Mucosa of rectum (tissue), 2 donors: ENCODE measurements around the gene ACTR1A.
"Not testable (repeated sequence)": the region's sequence is repeated elsewhere in the genome, so short reads cannot be mapped to it uniquely, and the experiment has no call there.

ENCODE experiments used
- H3K27ac ChIP-seq, 2 donors: one replicate each; pipeline ENCODE4 v1.7.0; 2013; ENCODE audit warnings: inconsistent platforms in 2 of 2, low read depth in 2 of 2, low read length in 2 of 2
- H3K27me3 ChIP-seq, 2 donors: one replicate each; pipeline ENCODE4 v1.7.0; 2013; ENCODE audit warnings: low read length in 2 of 2; ENCODE audit not compliant: control insufficient read depth in 2 of 2, insufficient read depth in 2 of 2
- H3K36me3 ChIP-seq, 2 donors: one replicate each; pipeline ENCODE4 v1.7.0; 2013; ENCODE audit warnings: low read length in 2 of 2; ENCODE audit not compliant: control insufficient read depth in 2 of 2, insufficient read depth in 2 of 2
- H3K4me1 ChIP-seq, 2 donors: one replicate each; pipeline ENCODE4 v1.7.0; 2013; ENCODE audit warnings: low read length in 2 of 2, mild to moderate bottlenecking in 1 of 2; ENCODE audit not compliant: control insufficient read depth in 2 of 2, insufficient read depth in 2 of 2
- H3K4me3 ChIP-seq, 2 donors: one replicate each; pipeline ENCODE4 v1.7.0; 2013; ENCODE audit warnings: low read length in 2 of 2
- H3K9ac ChIP-seq, 2 donors: one replicate each; pipeline ENCODE4 v1.7.0; 2013; ENCODE audit warnings: low read length in 2 of 2, low read depth in 1 of 2, mild to moderate bottlenecking in 1 of 2
- H3K9me3 ChIP-seq, 2 donors: one replicate each; pipeline ENCODE4 v1.7.0; 2013; ENCODE audit warnings: low read length in 2 of 2; ENCODE audit not compliant: control insufficient read depth in 2 of 2
- donor health status: healthy.
- donor health status: Normal muscosa, but diverticular disease.

ACTR1A gene

GRCh38 chr10:102537948-102538347 is 35.4 kb upstream of the ACTR1A start:
- no peaks in the 10 kb centered on the region for H3K27me3 ChIP-seq
- H3K9ac ChIP-seq = no peak overlapping the region
- H3K27ac ChIP-seq = no peak overlapping the region
- no peak overlapping the region for H3K4me3 ChIP-seq
- no peaks in the 10 kb centered on the region for H3K9me3 ChIP-seq
- H3K36me3 ChIP-seq = no peaks in the 10 kb centered on the region
- no peaks in the 10 kb centered on the region for H3K4me1 ChIP-seq

GRCh38 chr10:102537367-102537766 is 34.9 kb upstream of the ACTR1A start:
- Histone ChIP-seq H3K9me3 (no peaks in the 10 kb centered on the region), H3K36me3 (no peaks in the 10 kb centered on the region), H3K27ac (no peak overlapping the region), H3K27me3 (no peaks in the 10 kb centered on the region), H3K9ac (no peak overlapping the region), H3K4me1 (no peaks in the 10 kb centered on the region), H3K4me3 (no peak overlapping the region)

- Histone ChIP-seq H3K27me3 (no peaks in the 10 kb centered on the region), H3K9ac (no peak overlapping the region), H3K4me3 (no peak overlapping the region), H3K9me3 (no peaks in the 10 kb centered on the region), H3K27ac (no peak overlapping the region), H3K4me1 (no peaks in the 10 kb centered on the region), H3K36me3 (no peaks in the 10 kb centered on the region)
Observed at GRCh38 chr10:102535481-102536147, 33.1 kb upstream of the ACTR1A start.

GRCh38 chr10:102534966-102535365 is 32.5 kb upstream of the ACTR1A start:
- H3K9me3 ChIP-seq, H3K27ac ChIP-seq, H3K27me3 ChIP-seq, H3K4me3 ChIP-seq, H3K36me3 ChIP-seq, H3K9ac ChIP-seq, H3K4me1 ChIP-seq: not testable (repeated sequence)

GRCh38 chr10:102534333-102534732 is 31.8 kb upstream of the ACTR1A start:
- H3K27me3 ChIP-seq = no peaks in the 10 kb centered on the region
- no peak overlapping the region for H3K4me3 ChIP-seq
- H3K36me3 ChIP-seq = no peaks in the 10 kb centered on the region
- H3K9me3 ChIP-seq = no peaks in the 10 kb centered on the region
- H3K27ac ChIP-seq = no peak overlapping the region
- H3K4me1 ChIP-seq = no peaks in the 10 kb centered on the region
- no peak overlapping the region for H3K9ac ChIP-seq

- H3K9me3 ChIP-seq = no peaks in the 10 kb centered on the region
- peaks cover 0 to 14% of the 10 kb centered on the region in 2 donors for H3K36me3 ChIP-seq
- no peaks in the 10 kb centered on the region for H3K4me1 ChIP-seq
- H3K27ac ChIP-seq = no peak overlapping the region
- no peak overlapping the region for H3K4me3 ChIP-seq
- no peak overlapping the region for H3K9ac ChIP-seq
- no peaks in the 10 kb centered on the region for H3K27me3 ChIP-seq
Observed at GRCh38 chr10:102527546-102527945, 25.0 kb upstream of the ACTR1A start.

GRCh38 chr10:102524746-102525145 is 22.2 kb upstream of the ACTR1A start:
- H3K4me3 ChIP-seq = no peak overlapping the region
- H3K9ac ChIP-seq = no peak overlapping the region
- peaks cover 3 to 15% of the 10 kb centered on the region in 2 donors for H3K36me3 ChIP-seq
- no peaks in the 10 kb centered on the region for H3K4me1 ChIP-seq
- no peaks in the 10 kb centered on the region for H3K27me3 ChIP-seq
- no peak overlapping the region for H3K27ac ChIP-seq
- H3K9me3 ChIP-seq = no peaks in the 10 kb centered on the region

GRCh38 chr10:102523250-102524029 is 20.9 kb upstream of the ACTR1A start:
- no peaks in the 10 kb centered on the region for H3K4me1 ChIP-seq
- H3K4me3 ChIP-seq = no peak overlapping the region
- H3K9me3 ChIP-seq = no peaks in the 10 kb centered on the region
- H3K36me3 ChIP-seq = peaks cover 3 to 15% of the 10 kb centered on the region in 2 donors
- H3K27ac ChIP-seq = no peak overlapping the region
- H3K27me3 ChIP-seq = no peaks in the 10 kb centered on the region
- no peak overlapping the region for H3K9ac ChIP-seq

- no peak overlapping the region for H3K9ac ChIP-seq
- no peaks in the 10 kb centered on the region for H3K27me3 ChIP-seq
- H3K9me3 ChIP-seq = no peaks in the 10 kb centered on the region
- no peak overlapping the region for H3K27ac ChIP-seq
- peaks cover 3 to 16% of the 10 kb centered on the region in 2 donors for H3K36me3 ChIP-seq
- no peak overlapping the region for H3K4me3 ChIP-seq
- H3K4me1 ChIP-seq = no peaks in the 10 kb centered on the region
Observed at GRCh38 chr10:102522874-102523249, 20.4 kb upstream of the ACTR1A start.

- Histone ChIP-seq H3K27me3 (no peaks in the 10 kb centered on the region), H3K9ac (no peak overlapping the region), H3K27ac (no peak overlapping the region), H3K36me3 (peaks cover 3 to 24% of the 10 kb centered on the region in 2 donors), H3K4me1 (no peaks in the 10 kb centered on the region), H3K9me3 (no peaks in the 10 kb centered on the region), H3K4me3 (no peak overlapping the region)
Observed at GRCh38 chr10:102519246-102519825, 16.8 kb upstream of the ACTR1A start.
